Activated T-cell treated with anti-CD3 and anti-CD28 coated beads for 24 hours (primary cell): Measurements from ENCODE around the gene RNF135.
"Not testable (repeated sequence)": the region's sequence is repeated elsewhere in the genome, so short reads cannot be mapped to it uniquely, and the experiment has no call there.

Experiments
- DNase-seq: peaks from one replicate; pipeline ENCODE4 v3.0.0-alpha.2; 2020; ENCODE audit warnings: low read depth

Gene RNF135

GRCh38 chr17:30954046-30954830, 16.6 kb upstream of the RNF135 start:
- DNase-seq = no peak

GRCh38 chr17:30956764-30957374, 14.0 kb upstream of the RNF135 start:
- DNase-seq = no peak

- DNase-seq = no peak
These were observed 13.1 kb upstream of the RNF135 start for GRCh38 chr17:30957741-30958140.

DNA sequence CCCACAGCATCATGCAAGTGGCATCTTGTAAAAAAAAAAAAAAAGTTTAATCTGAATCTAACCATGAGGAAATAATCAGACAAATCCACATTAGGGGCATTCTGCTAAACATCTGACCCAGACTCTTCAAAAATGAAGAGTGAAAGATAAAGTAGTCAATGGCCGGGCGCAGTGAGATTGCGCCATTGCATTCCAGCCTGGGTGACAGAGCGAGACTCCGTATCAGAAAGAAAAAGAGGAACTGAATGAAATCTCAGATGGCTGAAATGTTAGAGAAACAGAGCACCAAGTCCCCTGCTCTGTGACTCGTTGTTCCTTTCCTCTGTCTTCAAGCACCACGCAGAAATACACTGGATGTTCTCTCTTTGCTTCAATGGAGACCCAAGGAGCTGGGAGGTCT, 12.7 kb upstream of the RNF135 start:
- DNase-seq = no peak

GRCh38 chr17:30961209-30962188, 9.3 kb upstream of the RNF135 start:
- DNase-seq = no peak

DNA sequence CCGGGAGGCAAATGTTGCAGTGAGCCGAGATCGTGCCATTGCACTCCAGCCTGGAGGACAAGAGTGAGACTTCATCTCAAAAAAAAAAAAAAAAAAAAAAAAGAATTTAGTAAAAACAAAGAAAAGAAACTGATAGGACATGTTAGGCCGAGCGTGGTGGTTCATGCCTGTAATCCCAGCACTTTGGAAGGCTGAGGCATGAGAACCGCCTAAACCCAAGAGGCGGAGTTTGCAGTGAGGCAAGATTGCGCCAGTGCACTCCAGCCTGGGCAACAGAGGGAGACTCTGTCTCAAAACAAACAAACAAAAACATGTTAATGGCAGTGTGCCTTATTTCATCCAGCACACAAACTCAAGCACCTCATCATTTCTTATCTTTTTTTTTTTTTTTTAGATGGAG, 6.5 kb upstream of the RNF135 start:
- DNase-seq = not testable (repeated sequence)

DNA sequence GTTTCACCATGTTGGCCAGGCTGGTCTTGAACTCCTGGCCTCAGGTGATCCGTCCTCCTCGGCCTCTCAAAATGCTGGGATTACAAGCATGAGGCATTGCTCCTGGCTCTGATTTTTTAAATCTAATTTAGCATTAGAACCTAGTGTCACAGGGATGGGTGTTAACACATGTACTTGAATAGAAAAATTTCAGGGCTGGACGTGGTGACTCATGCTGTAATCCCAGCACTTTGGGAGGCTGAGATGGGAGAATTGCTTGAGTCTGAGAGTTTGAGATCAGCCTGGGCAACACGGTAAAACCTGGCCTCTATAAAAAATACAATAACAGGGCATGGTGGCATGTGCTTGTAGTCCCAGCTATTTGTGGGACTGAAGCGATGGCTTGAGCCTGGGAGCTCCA, 6.0 kb upstream of the RNF135 start:
- no peak for DNase-seq

DNA sequence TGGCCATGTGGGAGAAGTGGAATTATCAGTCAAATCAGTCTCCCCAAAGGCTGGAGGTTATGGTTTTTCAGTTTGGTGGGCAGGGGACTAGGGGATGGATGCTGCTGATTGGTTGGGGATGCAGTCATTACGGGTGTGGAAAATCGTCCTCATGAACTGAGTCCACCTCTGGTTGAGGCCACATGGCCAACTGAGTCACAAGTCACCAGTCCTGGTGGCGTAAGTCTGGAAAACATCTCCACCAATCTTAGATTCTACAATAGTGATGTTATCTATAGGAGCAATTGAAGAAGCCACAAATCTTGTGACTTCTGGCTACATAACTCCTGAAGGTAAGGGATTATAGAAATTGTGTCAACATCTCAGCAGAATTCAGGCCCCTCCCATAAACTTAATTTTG, 5.2 kb upstream of the RNF135 start:
- no peak for DNase-seq

GRCh38 chr17:30967911-30968310, 2.9 kb upstream of the RNF135 start:
- DNase-seq = not testable (repeated sequence)

DNA sequence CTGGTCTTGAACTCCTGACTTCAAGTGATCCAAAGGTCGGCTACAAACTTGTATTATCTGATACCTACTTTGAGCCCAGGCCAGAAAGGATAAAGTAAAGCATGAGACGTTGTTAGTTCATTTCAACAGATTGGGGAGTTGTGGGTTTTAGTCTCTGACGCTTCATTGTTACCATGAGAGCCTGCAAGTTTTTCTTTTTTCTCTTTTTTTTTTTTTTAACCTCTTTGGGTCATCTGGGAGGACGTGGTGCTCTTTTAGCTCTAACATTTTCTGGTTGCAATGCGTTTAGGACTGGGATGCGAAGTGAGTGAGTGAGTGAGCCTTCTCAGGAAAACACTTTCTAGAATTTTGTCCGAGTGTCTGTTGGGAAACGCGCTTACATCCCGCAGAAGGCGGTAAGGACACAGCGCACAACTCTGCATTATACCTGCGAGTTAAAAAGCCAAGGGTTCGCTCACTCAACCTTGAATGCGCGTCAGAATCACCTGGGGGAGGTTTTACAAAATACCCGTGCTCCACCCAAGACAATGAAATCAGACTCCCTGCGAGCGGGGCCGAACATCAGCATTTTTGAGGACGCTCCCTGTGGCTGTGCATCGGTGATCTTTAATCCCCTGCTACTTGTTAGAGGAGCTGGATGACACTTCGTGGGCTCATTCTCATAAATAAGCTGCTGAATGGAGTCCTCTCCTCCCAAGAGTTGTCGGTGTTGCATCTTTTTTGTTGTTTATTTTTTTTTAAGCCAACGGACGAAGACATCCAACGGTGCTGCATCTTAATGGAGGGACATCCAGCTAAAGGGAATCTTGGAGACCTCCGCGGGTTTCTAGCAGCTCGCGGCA, 629 bp upstream of the RNF135 start:
- no peak for DNase-seq

GRCh38 chr17:30975042-30975820, 4.4 kb downstream of the RNF135 start:
- DNase-seq = no peak

- DNase-seq = not testable (repeated sequence)
These were observed 9.1 kb downstream of the RNF135 start for GRCh38 chr17:30979919-30980318.

DNA sequence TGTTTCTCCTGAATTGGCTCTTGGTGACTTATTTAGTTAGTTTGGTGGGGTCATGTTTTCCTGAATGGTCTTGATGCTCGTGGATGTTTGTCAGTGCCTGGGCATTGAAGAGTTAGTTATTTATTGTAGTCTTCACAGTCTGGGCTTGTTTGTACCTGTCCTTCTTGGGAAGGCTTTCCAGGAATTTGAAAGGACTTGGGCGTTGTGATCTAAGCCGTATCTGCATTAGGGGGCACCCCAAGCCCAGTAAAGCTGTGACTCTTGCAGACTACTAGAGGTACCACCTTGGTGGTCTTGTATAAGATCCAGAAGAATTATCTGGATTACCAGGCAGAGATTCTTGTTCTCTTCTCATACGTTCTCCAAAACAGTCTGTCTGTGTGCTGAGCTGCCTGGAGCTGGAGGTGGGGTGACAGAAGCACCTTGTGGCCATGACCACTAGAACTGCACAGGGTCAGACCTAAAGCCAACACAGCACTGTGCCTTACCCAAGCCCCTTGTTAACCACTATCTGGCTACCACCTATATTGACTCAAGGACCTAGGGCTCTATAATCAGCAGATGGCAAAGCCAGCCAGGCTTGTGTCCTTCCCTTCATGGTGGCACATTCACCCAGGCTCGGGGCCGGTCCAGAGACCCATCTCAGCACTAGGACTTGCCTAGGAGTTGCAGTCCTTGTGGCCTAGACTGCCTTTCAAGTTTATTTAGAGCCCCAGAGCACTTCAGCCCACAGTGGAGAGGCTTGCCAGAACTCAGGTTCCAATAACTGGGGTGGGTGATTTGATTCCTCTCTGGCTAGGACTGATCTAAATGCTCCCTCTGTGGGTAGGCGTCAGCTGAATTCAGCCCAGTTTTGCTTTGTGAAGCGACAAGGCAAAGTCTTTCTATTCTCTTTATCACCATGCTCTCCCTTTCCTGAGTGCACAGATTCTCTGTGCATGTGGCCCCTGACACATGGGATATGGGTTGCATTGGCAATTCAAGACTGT, 11.0 kb downstream of the RNF135 start:
- no peak for DNase-seq

- no peak for DNase-seq
These were observed 12.0 kb downstream of the RNF135 start for GRCh38 chr17:30982855-30983254.

- DNase-seq = no peak
These were observed 19.6 kb downstream of the RNF135 start for GRCh38 chr17:30990458-30990857.

GRCh38 chr17:30992551-30992950, 21.7 kb downstream of the RNF135 start:
- DNase-seq = no peak

GRCh38 chr17:30995347-30995746, 24.5 kb downstream of the RNF135 start:
- no peak for DNase-seq

- no peak for DNase-seq
These were observed 25.6 kb downstream of the RNF135 start for GRCh38 chr17:30996486-30996885.

DNA sequence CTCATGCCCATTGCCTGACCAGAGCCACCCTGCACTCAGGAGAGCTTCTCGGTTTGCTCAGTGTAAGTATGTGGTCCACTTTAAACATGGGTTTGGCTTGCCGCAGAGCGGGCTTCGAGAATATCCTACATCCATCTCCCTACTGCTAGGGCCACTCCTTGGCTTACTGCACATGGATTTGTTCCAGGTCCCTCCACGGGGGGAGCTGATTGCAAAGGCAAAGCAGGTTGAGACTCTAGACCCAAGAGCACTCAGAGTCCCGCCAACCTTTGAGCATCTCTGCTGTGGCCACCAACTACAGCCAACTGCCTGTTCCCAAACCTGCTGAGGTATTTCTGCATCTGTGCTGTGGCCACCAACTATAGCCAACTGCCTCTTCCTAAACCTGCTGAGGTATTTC, 26.4 kb downstream of the RNF135 start:
- no peak for DNase-seq

- DNase-seq = no peak
These were observed 27.0 kb downstream of the RNF135 start for GRCh38 chr17:30997842-30998241.
